HEK293 (cell line): ENCODE measurements around the gene PTPRG.

ENCODE experiments used
- CTCF ChIP-seq: fragments of 450-650 bp; formaldehyde crosslinking; IDR thresholded peaks from 2 replicates; pipeline ENCODE4 v1.5.1; 2016; ENCODE audit warnings: missing biosample characterization, missing genetic modification characterization
- ZNF140 ChIP-seq: fragments of 450-650 bp; formaldehyde crosslinking; IDR thresholded peaks from 2 replicates; pipeline ENCODE4 v1.5.1; 2016; ENCODE audit warnings: missing biosample characterization, missing genetic modification characterization
- ZNF274 ChIP-seq, 2 experiments: fragments of 200-500 bp in 1 of 2; fragments of 450-650 bp in 1 of 2; sonication (Bioruptor generic) in 1 of 2; formaldehyde crosslinking in 1 of 2; IDR thresholded peaks; 2 replicates each; pipeline versions ENCODE4 v1.5.1 to v1.6.1; 2014 to 2016; ENCODE audit warnings: borderline replicate concordance in 1 of 2, inconsistent platforms in 1 of 2, low read length in 1 of 2, missing biosample characterization in 1 of 2, missing genetic modification characterization in 1 of 2
- ZNF692 ChIP-seq: fragments of 450-650 bp; formaldehyde crosslinking; IDR thresholded peaks from 2 replicates; pipeline ENCODE4 v1.5.1; 2016; ENCODE audit warnings: missing biosample characterization, missing genetic modification characterization

- no peak for TF ChIP-seq CTCF (tag by site-specific recombination)
- no peak for TF ChIP-seq ZNF274 (IDR thresholded peaks at IDR 0.05; ENCODE audit: low read length)
- TF ChIP-seq ZNF274 (tag by site-specific recombination; IDR thresholded peaks at IDR 0.05; ENCODE audit: borderline replicate concordance), result no peak
- TF ChIP-seq ZNF140 (tag by site-specific recombination), result no peak
- TF ChIP-seq ZNF692 (tag by site-specific recombination), result no peak
Observed at GRCh38 chr3:62238003-62238402, 676.6 kb downstream of the PTPRG start.
